Tibial nerve (tissue), 4 donors: Measurements from ENCODE around the gene PAX8. TPM values are rescaled to one million over a fixed set of nuclear protein-coding genes. Genes with fewer than 3 reads are reported as not detected.
A peak's percentile ranks its signal among the peaks of the same experiment; 100 is the strongest.
"Not testable (repeated sequence)": the region's sequence is repeated elsewhere in the genome, so short reads cannot be mapped to it uniquely, and the experiment has no call there.

Source experiments
- DNase-seq, 2 donors: peaks; one replicate each; pipeline ENCODE4 v3.0.0-alpha.2; 2019; ENCODE audit warnings: low spot score in 2 of 2
- H3K27ac ChIP-seq, 4 donors: fragments of 200-600 bp; sonication (generic) in 3 of 4; one replicate each; pipeline ENCODE4 v1.5.1; 2017 to 2019; ENCODE audit warnings: mild to moderate bottlenecking in 1 of 4
- H3K27me3 ChIP-seq, 2 donors: fragments of 200-600 bp; sonication (generic) in 1 of 2; one replicate each; pipeline versions ENCODE4 v1.5.1 to v1.6.0; 2017 to 2019
- H3K36me3 ChIP-seq, 3 donors: fragments of 200-600 bp; sonication (generic); one replicate each; pipeline ENCODE4 v1.5.1; 2018 to 2019
- H3K4me1 ChIP-seq, 4 donors: fragments of 200-600 bp; sonication (generic) in 3 of 4; one replicate each; pipeline ENCODE4 v1.5.1; 2017 to 2019
- H3K4me3 ChIP-seq, 4 donors: fragments of 200-600 bp; sonication (generic) in 3 of 4; one replicate each; pipeline ENCODE4 v1.5.1; 2017 to 2019; ENCODE audit warnings: mild to moderate bottlenecking in 1 of 4, moderate library complexity in 1 of 4
- H3K9me3 ChIP-seq, 4 donors: fragments of 200-600 bp; sonication (generic) in 3 of 4; one replicate each; pipeline ENCODE4 v1.5.1; 2017 to 2019
- EP300 ChIP-seq, 2 donors: sonication (generic); formaldehyde crosslinking; IDR thresholded peaks; one replicate each; pipeline ENCODE4 v1.6.1; 2017; ENCODE audit warnings: antibody characterized with exemption in 2 of 2, mild to moderate bottlenecking in 1 of 2
- POLR2A ChIP-seq, 2 donors: fragments of 450-650 bp; IDR thresholded peaks; one replicate each; pipeline ENCODE4 v1.6.1; 2017; ENCODE audit warnings: antibody characterized with exemption in 2 of 2, mild to moderate bottlenecking in 2 of 2, moderate library complexity in 2 of 2
- WGBS, 2 donors: methylation state at CpG; one replicate each; pipeline ENCODE4 v1.1.5; 2018; 5-methylcytosine and 5-hydroxymethylcytosine counted together
- total RNA-seq, 4 donors: library from RNA; depleted of rRNA; stranded (reverse); fragments of >200 nt; gene quantifications; one replicate each; pipeline ENCODE4 v1.1.0, GENCODE V29; 2016
- TF ChIP-seq, protein P1 (sequence below), 5 experiments: fragments of 200-600 bp in 3 of 5; fragments of 450-650 bp in 2 of 5; sonication (generic) in 3 of 5; IDR thresholded peaks; one replicate each; pipeline ENCODE4 v1.5.1; 2016 to 2019; ENCODE audit warnings: antibody characterized with exemption in 5 of 5, mild to moderate bottlenecking in 3 of 5, moderate library complexity in 2 of 5

PAX8 gene
- total RNA-seq, 4 donors from 2014 or later: 2.2 to 11.4 (median 5.2) TPM

DNA sequence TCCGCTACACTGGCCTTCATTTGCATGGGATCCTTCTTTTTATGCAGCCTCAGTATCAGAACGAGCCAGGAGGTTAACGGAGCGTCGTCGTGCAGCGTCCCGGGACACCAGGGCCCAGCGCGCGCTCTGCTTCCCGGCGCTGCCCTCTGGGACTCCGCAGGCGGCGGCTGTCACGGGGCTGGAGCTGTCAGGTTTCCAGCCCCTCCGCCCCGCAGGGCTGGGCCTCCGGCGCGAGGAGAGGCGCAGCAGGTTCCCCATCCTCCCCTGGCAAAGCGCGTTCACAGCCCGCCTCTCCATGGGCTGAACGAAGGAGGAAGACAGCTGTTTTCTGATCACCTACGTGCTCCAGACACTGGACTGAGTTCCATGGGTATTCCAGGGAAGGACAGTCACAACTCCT is 12.5 kb upstream of the PAX8 start:
- TF ChIP-seq POLR2A (IDR thresholded peaks at IDR 0.05) (no peak), EP300 (IDR thresholded peaks at IDR 0.05) (no peak)
- TF ChIP-seq, protein P1, sequence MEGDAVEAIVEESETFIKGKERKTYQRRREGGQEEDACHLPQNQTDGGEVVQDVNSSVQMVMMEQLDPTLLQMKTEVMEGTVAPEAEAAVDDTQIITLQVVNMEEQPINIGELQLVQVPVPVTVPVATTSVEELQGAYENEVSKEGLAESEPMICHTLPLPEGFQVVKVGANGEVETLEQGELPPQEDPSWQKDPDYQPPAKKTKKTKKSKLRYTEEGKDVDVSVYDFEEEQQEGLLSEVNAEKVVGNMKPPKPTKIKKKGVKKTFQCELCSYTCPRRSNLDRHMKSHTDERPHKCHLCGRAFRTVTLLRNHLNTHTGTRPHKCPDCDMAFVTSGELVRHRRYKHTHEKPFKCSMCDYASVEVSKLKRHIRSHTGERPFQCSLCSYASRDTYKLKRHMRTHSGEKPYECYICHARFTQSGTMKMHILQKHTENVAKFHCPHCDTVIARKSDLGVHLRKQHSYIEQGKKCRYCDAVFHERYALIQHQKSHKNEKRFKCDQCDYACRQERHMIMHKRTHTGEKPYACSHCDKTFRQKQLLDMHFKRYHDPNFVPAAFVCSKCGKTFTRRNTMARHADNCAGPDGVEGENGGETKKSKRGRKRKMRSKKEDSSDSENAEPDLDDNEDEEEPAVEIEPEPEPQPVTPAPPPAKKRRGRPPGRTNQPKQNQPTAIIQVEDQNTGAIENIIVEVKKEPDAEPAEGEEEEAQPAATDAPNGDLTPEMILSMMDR (IDR thresholded peaks at IDR 0.05): no peak
- no peak overlapping the region for H3K4me3 ChIP-seq
- 12 to 16% methylated on average over 13 to 28 of the region's 28 CpGs for WGBS, 2 donors
- no peak overlapping the region for H3K27ac ChIP-seq
- DNase-seq: no peak
- peaks cover 0 to 16% of the 10 kb centered on the region in 2 donors for H3K27me3 ChIP-seq
- peaks cover 0 to 4% (median 0%) of the 10 kb centered on the region in 4 donors for H3K4me1 ChIP-seq
- H3K9me3 ChIP-seq: no peaks in the 10 kb centered on the region
- H3K36me3 ChIP-seq: no peaks in the 10 kb centered on the region

DNA sequence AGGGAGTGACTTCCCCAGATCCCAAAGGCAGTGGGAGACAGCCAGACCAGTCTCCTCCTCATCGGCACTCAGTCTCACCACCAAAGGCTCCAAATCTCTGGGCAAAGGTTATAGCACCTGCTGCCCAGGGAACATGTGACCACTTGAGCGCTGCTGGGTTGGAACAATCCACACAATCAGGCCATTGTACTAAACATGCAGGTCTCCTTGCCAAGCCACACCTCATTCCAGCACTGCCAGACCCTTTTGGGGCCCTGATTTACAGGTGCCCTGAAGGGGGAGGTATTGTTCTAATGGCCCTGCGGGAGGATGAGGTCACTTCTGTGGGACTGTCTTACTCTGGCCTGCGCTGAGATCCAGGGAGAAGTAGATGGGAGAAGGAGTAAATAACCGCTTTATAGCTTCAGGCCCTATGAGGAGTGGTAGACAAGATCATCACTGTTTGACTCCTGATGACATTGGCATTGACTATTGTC is 10.0 kb upstream of the PAX8 start:
- not testable (repeated sequence) for H3K4me3 ChIP-seq, DNase-seq, H3K9me3 ChIP-seq, H3K36me3 ChIP-seq, H3K27ac ChIP-seq
- H3K27me3 ChIP-seq: peaks cover 0 to 16% of the 10 kb centered on the region in 2 donors
- WGBS, 2 donors: 55 to 69% methylated on average over 4 to 5 of the region's 5 CpGs
- H3K4me1 ChIP-seq: peaks cover 0 to 12% (median 3%) of the 10 kb centered on the region in 4 donors

DNA sequence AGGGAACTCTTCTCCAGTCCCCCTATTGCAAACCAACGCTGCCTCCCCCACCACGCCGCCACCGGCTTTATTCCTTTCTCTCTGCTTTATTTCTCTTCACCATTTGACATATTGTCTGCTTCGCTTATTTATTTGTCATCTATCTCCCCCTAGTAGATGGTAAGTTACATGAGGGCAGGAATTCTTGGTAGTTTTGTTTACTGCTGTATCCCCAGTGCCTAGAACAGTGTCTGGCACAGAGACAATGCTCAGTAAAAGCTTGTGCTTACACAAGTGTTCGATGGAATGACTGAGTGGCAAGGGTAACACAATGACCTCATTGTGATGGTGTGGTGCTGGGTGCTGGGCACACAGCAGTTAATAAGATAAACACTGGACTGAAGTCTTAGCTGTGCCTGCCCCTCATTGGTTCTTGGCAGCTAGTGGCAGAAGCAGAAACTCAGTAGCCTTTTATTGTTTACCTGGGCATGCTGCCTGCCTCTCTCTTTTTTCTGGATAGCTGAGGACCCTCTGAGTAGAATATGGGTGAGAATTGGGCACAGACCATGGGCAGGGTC is 9.5 kb upstream of the PAX8 start:
- H3K4me3 ChIP-seq, H3K27ac ChIP-seq, H3K9me3 ChIP-seq, H3K36me3 ChIP-seq, DNase-seq: not testable (repeated sequence)
- peaks cover 0 to 17% (median 6%) of the 10 kb centered on the region in 4 donors for H3K4me1 ChIP-seq
- 29 to 33% methylated on average over 4 of the region's 6 CpGs for WGBS, 2 donors
- peaks cover 0 to 16% of the 10 kb centered on the region in 2 donors for H3K27me3 ChIP-seq

DNA sequence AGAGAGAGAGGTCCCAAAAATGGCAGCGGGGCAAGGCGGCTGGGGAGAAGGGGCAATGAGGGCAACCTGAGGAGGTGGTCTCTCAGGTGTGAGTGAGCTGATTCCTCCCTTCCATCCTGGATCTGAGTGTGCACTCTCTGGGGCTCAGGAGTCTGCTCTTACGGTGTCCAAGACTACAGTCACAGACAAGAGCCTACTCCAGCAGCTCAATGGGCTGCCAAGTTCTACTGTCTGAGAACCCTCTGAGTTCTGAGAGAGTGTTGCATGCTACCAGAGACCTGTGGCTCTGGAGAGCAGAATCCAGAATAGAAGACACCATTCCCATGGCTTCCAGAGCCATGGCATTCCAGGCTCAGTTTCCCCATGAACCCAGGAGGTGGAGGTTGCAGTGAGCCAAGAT is 7.1 kb upstream of the PAX8 start:
- WGBS, 2 donors: 92 to 97% methylated on average over 3 of the region's 3 CpGs
- H3K27ac ChIP-seq: no peak overlapping the region
- H3K9me3 ChIP-seq: no peaks in the 10 kb centered on the region
- no peaks in the 10 kb centered on the region for H3K27me3 ChIP-seq
- H3K36me3 ChIP-seq: no peaks in the 10 kb centered on the region
- DNase-seq: no peak
- no peak overlapping the region for H3K4me3 ChIP-seq
- TF ChIP-seq POLR2A (IDR thresholded peaks at IDR 0.05) (no peak), EP300 (IDR thresholded peaks at IDR 0.05) (no peak)
- TF ChIP-seq, protein P1 (IDR thresholded peaks at IDR 0.05): no peak
- H3K4me1 ChIP-seq: peaks cover 0 to 24% (median 7%) of the 10 kb centered on the region in 4 donors

DNA sequence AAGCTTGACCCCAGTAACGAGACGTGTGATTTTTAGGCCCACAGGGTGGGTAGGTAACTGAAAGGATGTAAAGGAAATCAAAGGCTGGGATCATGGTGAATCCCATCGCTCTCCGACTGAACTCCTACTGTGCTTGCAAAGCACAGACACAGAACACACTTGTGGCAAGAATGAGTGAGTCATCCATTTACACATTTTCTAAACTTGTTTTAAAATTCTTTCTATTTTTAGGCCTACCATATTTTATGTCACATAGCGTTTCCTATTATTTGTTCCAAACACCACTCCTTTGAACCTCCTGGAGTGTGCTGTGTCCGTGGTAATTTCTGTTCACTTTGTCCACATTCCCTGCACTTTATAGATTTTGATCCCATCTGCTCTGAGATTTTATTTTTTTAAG is 6.3 kb upstream of the PAX8 start:
- not testable (repeated sequence) for DNase-seq, H3K27ac ChIP-seq, H3K36me3 ChIP-seq, H3K9me3 ChIP-seq, H3K4me3 ChIP-seq, H3K27me3 ChIP-seq
- peaks cover 0 to 24% (median 7%) of the 10 kb centered on the region in 4 donors for H3K4me1 ChIP-seq
- 81 to 87% methylated on average over 6 of the region's 6 CpGs for WGBS, 2 donors

DNA sequence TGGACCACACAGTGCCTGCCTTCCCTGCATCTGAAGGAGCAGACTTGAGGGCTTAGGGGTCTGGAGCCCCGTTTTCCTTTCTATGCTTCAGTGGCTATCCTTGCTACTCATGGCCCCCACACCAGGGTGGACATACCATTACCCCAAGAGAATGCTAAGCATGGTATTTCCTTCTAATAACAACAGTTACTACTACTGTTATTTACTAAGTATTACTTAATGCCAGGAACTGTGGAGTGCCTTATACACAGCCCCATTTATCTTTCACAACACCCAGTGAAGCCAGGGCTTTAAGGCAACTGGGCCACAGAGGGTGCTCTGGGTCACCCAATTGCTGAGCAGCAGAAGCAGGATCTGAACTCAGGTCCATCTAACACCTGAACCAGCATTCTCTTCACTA is 5.8 kb upstream of the PAX8 start:
- TF ChIP-seq POLR2A (IDR thresholded peaks at IDR 0.05): no peak
- TF ChIP-seq EP300 (IDR thresholded peaks at IDR 0.05): no peak
- TF ChIP-seq, protein P1 (IDR thresholded peaks at IDR 0.05): no peak
- H3K27me3 ChIP-seq: no peaks in the 10 kb centered on the region
- H3K36me3 ChIP-seq: no peaks in the 10 kb centered on the region
- H3K9me3 ChIP-seq: no peaks in the 10 kb centered on the region
- 86 to 100% methylated on average over 1 of the region's 1 CpG for WGBS, 2 donors
- peaks cover 0 to 24% (median 7%) of the 10 kb centered on the region in 4 donors for H3K4me1 ChIP-seq
- H3K4me3 ChIP-seq: no peak overlapping the region
- peak overlapping the region in 2 of 4 donors; percentile 20 to 30 for H3K27ac ChIP-seq
- no peak for DNase-seq
